ENCODE measurements around the gene JPT2. TPM values are rescaled to one million over a fixed set of nuclear protein-coding genes. Genes with fewer than 3 reads are reported as not detected.

Gene JPT2
- total and polyA plus RNA-seq, 2 experiments from 2014 or later: 9.2 to 52.0 TPM

GRCh38 chr16:1631931-1632637 lies 46.0 kb upstream of the JPT2 start:
- DNase-seq (ENCODE audit: low spot score): no peak

GRCh38 chr16:1632638-1632970 lies 45.5 kb upstream of the JPT2 start:
- Histone ChIP-seq H3K27me3 (no peaks in the 10 kb centered on the region), H3K36me3 (replicated peaks; ENCODE audit: insufficient read depth, low read depth) (no peaks in the 10 kb centered on the region), H4K20me1 (ENCODE audit: insufficient read depth, poor library complexity, severe bottlenecking) (peaks cover 22% of the 10 kb centered on the region), H3K4me1 (ENCODE audit: insufficient read depth) (no peaks in the 10 kb centered on the region), H3K9me2 (replicated peaks; ENCODE audit: insufficient read depth) (no peaks in the 10 kb centered on the region), H3K27ac (no peak overlapping the region), H3K79me2 (peaks cover 75% of the 10 kb centered on the region), H3K4me3 (no peak overlapping the region), H3K9me3 (ENCODE audit: low read depth) (no peaks in the 10 kb centered on the region), H2AFZ (no peak overlapping the region), H3K4me2 (no peak overlapping the region)
- no peak for DNase-seq (ENCODE audit: low spot score)
- WGBS (ENCODE audit: low lambda C conversion rate, missing lambda C conversion rate): 97% methylated on average over 13 of the region's 13 CpGs
- TF ChIP-seq EZH2phosphoT487 (IDR thresholded peaks at IDR 0.05; ENCODE audit: low read depth, severe bottlenecking, unreplicated experiment) (no peak), EZH2 (IDR thresholded peaks at IDR 0.05; ENCODE audit: borderline replicate concordance) (no peak)
- TF ChIP-seq, protein P1, sequence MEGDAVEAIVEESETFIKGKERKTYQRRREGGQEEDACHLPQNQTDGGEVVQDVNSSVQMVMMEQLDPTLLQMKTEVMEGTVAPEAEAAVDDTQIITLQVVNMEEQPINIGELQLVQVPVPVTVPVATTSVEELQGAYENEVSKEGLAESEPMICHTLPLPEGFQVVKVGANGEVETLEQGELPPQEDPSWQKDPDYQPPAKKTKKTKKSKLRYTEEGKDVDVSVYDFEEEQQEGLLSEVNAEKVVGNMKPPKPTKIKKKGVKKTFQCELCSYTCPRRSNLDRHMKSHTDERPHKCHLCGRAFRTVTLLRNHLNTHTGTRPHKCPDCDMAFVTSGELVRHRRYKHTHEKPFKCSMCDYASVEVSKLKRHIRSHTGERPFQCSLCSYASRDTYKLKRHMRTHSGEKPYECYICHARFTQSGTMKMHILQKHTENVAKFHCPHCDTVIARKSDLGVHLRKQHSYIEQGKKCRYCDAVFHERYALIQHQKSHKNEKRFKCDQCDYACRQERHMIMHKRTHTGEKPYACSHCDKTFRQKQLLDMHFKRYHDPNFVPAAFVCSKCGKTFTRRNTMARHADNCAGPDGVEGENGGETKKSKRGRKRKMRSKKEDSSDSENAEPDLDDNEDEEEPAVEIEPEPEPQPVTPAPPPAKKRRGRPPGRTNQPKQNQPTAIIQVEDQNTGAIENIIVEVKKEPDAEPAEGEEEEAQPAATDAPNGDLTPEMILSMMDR (IDR thresholded peaks at IDR 0.05; ENCODE audit: poor library complexity): no peak

More at GRCh38 chr16:1631931-1632637, 46.0 kb upstream of the JPT2 start:
- H3K27me3 ChIP-seq: no peaks in the 10 kb centered on the region
- WGBS (ENCODE audit: low lambda C conversion rate, missing lambda C conversion rate): 96% methylated on average over 18 of the region's 18 CpGs
- no peaks in the 10 kb centered on the region for H3K36me3 ChIP-seq (replicated peaks; ENCODE audit: insufficient read depth, low read depth)
- H3K4me3 ChIP-seq: no peak overlapping the region
- no peak overlapping the region for H3K27ac ChIP-seq
- H3K9me3 ChIP-seq (ENCODE audit: low read depth): no peaks in the 10 kb centered on the region
- H3K79me2 ChIP-seq: peaks cover 80% of the 10 kb centered on the region
- no peaks in the 10 kb centered on the region for H3K4me1 ChIP-seq (ENCODE audit: insufficient read depth)
- H4K20me1 ChIP-seq (ENCODE audit: insufficient read depth, poor library complexity, severe bottlenecking): peaks cover 25% of the 10 kb centered on the region
- TF ChIP-seq, protein P1 (IDR thresholded peaks at IDR 0.05; ENCODE audit: poor library complexity): no peak
- no peaks in the 10 kb centered on the region for H3K9me2 ChIP-seq (replicated peaks; ENCODE audit: insufficient read depth)
- no peak overlapping the region for H3K4me2 ChIP-seq
- H2AFZ ChIP-seq: no peak overlapping the region

DNA sequence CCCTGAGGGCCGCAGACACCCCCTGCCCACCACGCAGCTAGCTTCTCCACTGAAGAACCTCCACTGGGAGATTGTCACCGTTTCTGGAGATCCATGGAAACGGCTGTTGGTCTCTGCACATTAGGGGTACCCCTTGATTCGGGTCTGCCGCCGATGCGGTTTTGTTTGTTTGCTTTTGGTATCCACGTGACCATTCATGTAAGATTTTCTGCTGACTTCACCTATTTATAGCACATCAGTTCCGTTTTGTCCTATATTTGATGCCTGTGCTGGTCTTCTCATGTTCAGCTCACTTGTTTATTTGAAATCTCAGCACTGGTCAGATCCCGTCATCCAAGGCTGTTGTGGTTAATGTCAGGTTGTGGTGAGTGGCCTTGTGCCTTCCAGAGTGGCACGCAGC lies 44.8 kb upstream of the JPT2 start:
- no peak overlapping the region for H3K4me2 ChIP-seq
- H3K27ac ChIP-seq: no peak overlapping the region
- H3K36me3 ChIP-seq (replicated peaks; ENCODE audit: insufficient read depth, low read depth): no peaks in the 10 kb centered on the region
- H2AFZ ChIP-seq: no peak overlapping the region
- no peaks in the 10 kb centered on the region for H3K27me3 ChIP-seq
- no peak overlapping the region for H3K4me3 ChIP-seq
- H3K9me3 ChIP-seq (ENCODE audit: low read depth): no peaks in the 10 kb centered on the region
- DNase-seq (ENCODE audit: low spot score): no peak
- no peaks in the 10 kb centered on the region for H3K4me1 ChIP-seq (ENCODE audit: insufficient read depth)
- H3K9me2 ChIP-seq (replicated peaks; ENCODE audit: insufficient read depth): no peaks in the 10 kb centered on the region
- peaks cover 68% of the 10 kb centered on the region for H3K79me2 ChIP-seq
- no peak for TF ChIP-seq EZH2 (IDR thresholded peaks at IDR 0.05; ENCODE audit: borderline replicate concordance)
- no peak for TF ChIP-seq EZH2phosphoT487 (IDR thresholded peaks at IDR 0.05; ENCODE audit: low read depth, severe bottlenecking, unreplicated experiment)
- TF ChIP-seq, protein P1 (IDR thresholded peaks at IDR 0.05; ENCODE audit: poor library complexity): no peak
- WGBS (ENCODE audit: low lambda C conversion rate, missing lambda C conversion rate): 96% methylated on average over 12 of the region's 12 CpGs
- H4K20me1 ChIP-seq (ENCODE audit: insufficient read depth, poor library complexity, severe bottlenecking): peaks cover 16% of the 10 kb centered on the region

Measured in hepatocyte (in vitro differentiated cells).